ENCODE measurements around the gene SLAMF6.

SLAMF6 gene

DNA sequence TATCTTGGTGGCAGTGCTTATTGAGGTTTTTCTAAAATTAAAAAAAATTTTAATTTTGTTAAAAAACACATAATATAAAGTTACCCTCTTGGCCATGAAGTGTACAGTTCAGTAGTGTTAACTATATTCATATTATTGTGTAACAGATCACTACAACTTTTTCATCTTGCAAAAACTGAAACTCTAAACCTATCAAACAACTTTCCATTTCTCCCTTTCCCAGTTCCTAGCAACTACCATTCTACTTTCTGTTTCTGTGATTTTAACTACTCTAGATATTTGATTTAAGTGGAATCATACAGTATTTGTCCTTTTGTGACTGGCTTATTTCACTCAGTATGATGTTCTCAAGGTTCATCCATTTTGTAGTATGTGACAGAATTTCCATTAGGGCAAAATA, 55.5 kb downstream of the SLAMF6 start:
- Histone ChIP-seq H3K4me3 (ENCODE audit: low read length) (no peak overlapping the region), H3F3A (ENCODE audit: control insufficient read depth, insufficient read depth) (peaks cover 32% of the 10 kb centered on the region), H3K4me1 (ENCODE audit: control insufficient read depth, low read length) (peaks cover 83% of the 10 kb centered on the region), H3K4me2 (ENCODE audit: low read length) (peak overlapping the region; percentile 64; the same call in 1 of the 2 replicates), H4K20me1 (ENCODE audit: control insufficient read depth, insufficient read depth, low read depth, low read length) (no peaks in the 10 kb centered on the region), H3K27ac (ENCODE audit: low read depth, low read length) (peak overlapping the region; percentile 79; the same call in 1 of the 2 replicates), H3K36me3 (ENCODE audit: control insufficient read depth, low read length) (no peaks in the 10 kb centered on the region), H3K9me2 (replicated peaks; ENCODE audit: control insufficient read depth, low read length) (no peaks in the 10 kb centered on the region), H3K9me3 (ENCODE audit: control insufficient read depth, insufficient read depth, low read length) (no peaks in the 10 kb centered on the region), H3K27me3 (ENCODE audit: control insufficient read depth, low read length) (no peaks in the 10 kb centered on the region), H3K79me2 (ENCODE audit: control insufficient read depth, low read length) (no peaks in the 10 kb centered on the region)
- TF ChIP-seq, protein P1, sequence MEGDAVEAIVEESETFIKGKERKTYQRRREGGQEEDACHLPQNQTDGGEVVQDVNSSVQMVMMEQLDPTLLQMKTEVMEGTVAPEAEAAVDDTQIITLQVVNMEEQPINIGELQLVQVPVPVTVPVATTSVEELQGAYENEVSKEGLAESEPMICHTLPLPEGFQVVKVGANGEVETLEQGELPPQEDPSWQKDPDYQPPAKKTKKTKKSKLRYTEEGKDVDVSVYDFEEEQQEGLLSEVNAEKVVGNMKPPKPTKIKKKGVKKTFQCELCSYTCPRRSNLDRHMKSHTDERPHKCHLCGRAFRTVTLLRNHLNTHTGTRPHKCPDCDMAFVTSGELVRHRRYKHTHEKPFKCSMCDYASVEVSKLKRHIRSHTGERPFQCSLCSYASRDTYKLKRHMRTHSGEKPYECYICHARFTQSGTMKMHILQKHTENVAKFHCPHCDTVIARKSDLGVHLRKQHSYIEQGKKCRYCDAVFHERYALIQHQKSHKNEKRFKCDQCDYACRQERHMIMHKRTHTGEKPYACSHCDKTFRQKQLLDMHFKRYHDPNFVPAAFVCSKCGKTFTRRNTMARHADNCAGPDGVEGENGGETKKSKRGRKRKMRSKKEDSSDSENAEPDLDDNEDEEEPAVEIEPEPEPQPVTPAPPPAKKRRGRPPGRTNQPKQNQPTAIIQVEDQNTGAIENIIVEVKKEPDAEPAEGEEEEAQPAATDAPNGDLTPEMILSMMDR (IDR thresholded peaks at IDR 0.05; ENCODE audit: low read depth, low read length, poor library complexity, severe bottlenecking), result no peak
- TF ChIP-seq EZH2phosphoT487 (IDR thresholded peaks at IDR 0.05; ENCODE audit: borderline replicate concordance, low read length), result no peak

DNA sequence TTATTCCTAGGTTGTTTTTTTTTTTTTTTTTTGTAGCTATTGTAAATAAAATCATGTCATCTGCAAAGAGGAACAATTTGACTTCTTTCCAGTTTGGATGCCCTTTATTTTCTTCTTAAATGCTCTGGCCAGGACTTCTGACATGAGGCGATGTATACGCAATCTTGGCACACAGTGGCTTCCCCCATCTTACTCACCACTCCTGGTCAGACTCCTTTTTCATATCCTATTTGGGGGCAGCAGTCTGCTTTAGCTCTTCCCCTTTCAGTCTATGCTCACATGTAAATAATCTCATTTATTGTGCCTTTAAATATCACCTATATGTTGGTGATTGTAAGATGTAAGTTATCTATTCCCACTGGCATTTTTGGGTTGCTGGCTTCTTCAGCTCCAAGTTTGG, 56.1 kb downstream of the SLAMF6 start:
- no peak for TF ChIP-seq EZH2phosphoT487 (IDR thresholded peaks at IDR 0.05; ENCODE audit: borderline replicate concordance, low read length)
- TF ChIP-seq, protein P1 (IDR thresholded peaks at IDR 0.05; ENCODE audit: low read depth, low read length, poor library complexity, severe bottlenecking), result no peak
- Histone ChIP-seq H3K27me3 (ENCODE audit: control insufficient read depth, low read length) (no peaks in the 10 kb centered on the region), H3K27ac (ENCODE audit: low read depth, low read length) (peak overlapping the region; percentile 79), H3K9me2 (replicated peaks; ENCODE audit: control insufficient read depth, low read length) (no peaks in the 10 kb centered on the region), H3F3A (ENCODE audit: control insufficient read depth, insufficient read depth) (peaks cover 32% of the 10 kb centered on the region), H3K9me3 (ENCODE audit: control insufficient read depth, insufficient read depth, low read length) (no peaks in the 10 kb centered on the region), H3K4me1 (ENCODE audit: control insufficient read depth, low read length) (peaks cover 87% of the 10 kb centered on the region), H3K36me3 (ENCODE audit: control insufficient read depth, low read length) (no peaks in the 10 kb centered on the region), H3K4me2 (ENCODE audit: low read length) (peak overlapping the region; percentile 64), H4K20me1 (ENCODE audit: control insufficient read depth, insufficient read depth, low read depth, low read length) (no peaks in the 10 kb centered on the region), H3K79me2 (ENCODE audit: control insufficient read depth, low read length) (no peaks in the 10 kb centered on the region), H3K4me3 (ENCODE audit: low read length) (peak overlapping the region; percentile 50)

DNA sequence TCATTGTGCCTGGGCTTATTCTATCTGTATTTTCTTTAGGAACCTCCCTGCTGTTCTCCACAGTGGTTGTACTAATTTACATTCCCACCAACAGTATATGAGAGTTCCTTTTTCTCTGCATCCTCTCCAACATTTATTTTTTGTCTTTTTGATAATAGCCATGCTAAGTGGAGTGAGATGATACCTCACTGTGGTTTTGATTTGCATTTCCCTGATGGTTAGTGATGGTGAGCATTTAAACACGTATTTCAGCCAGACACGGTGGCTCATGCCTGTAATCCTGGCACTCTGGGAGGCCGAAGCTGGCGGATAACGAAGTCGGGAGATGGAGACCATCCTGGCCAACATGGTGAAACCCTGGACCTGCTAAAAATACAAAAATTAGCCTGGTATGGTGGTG, 57.9 kb downstream of the SLAMF6 start:
- TF ChIP-seq, protein P1 (IDR thresholded peaks at IDR 0.05; ENCODE audit: low read depth, low read length, poor library complexity, severe bottlenecking), result no peak
- Histone ChIP-seq H3K4me2 (ENCODE audit: low read length) (peak overlapping the region; percentile 64), H3K4me1 (ENCODE audit: control insufficient read depth, low read length) (peaks cover 87% of the 10 kb centered on the region), H3K9me3 (ENCODE audit: control insufficient read depth, insufficient read depth, low read length) (no peaks in the 10 kb centered on the region), H3K4me3 (ENCODE audit: low read length) (peak overlapping the region; percentile 53), H3K27ac (ENCODE audit: low read depth, low read length) (peak overlapping the region; percentile 79), H3K9me2 (replicated peaks; ENCODE audit: control insufficient read depth, low read length) (no peaks in the 10 kb centered on the region), H3F3A (ENCODE audit: control insufficient read depth, insufficient read depth) (peaks cover 32% of the 10 kb centered on the region), H3K36me3 (ENCODE audit: control insufficient read depth, low read length) (no peaks in the 10 kb centered on the region; the same call in 1 of the 2 replicates), H3K27me3 (ENCODE audit: control insufficient read depth, low read length) (no peaks in the 10 kb centered on the region), H3K79me2 (ENCODE audit: control insufficient read depth, low read length) (no peaks in the 10 kb centered on the region), H4K20me1 (ENCODE audit: control insufficient read depth, insufficient read depth, low read depth, low read length) (no peaks in the 10 kb centered on the region)
